GM19239 (cell line): ENCODE results near the gene MTF2.
"Not testable (repeated sequence)": the region's sequence is repeated elsewhere in the genome, so short reads cannot be mapped to it uniquely, and the experiment has no call there.

Experiments
- DNase-seq: peaks from one replicate; pipeline ENCODE4 v3.0.0; 2011; ENCODE audit warnings: low spot score; ENCODE audit not compliant: insufficient read length
- FAIRE-seq: peaks from 2 replicates; lab custom pipeline; 2011; peaks lifted over from hg19 to GRCh38; lab: Jason Lieb, UNC

The MTF2 gene

DNA sequence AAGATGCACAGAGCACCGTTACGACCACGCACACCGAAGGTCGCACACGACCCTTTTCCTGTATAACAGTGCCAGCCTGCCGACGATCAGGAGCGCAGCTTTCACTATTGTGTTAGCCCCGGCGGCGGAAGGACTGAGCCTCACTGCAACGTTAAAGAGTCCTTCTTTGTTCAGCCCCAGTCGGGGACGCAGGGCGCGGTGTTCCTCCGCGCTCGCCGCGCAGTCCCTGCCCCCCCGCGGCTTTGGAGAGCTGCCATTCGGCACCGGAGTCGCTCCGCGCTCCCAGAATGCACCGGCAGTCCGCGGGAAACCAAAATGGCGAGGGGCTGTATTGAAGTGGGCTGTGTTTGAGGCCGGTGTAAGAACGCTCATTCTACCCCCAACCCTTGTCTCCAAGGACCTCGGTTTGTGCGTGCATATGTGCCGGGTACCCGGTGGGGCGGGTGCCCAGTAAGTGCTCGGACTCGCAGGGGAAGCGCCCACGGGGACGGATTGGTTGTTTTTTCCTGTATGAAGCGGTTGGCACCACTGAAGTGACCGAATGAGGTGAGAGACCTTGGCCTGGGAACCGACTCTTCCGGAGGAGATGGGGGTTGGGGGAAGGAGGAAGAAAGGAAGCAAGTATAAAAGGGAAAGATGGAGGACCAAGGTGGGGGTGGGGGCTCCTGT is at the start of gene MTF2:
TSS of gene MTF2 (plus strand) at position 298 of the 669 bp plus-strand sequence. CDS start at position 542, 244 bp downstream.
- DNase-seq = peak; percentile 61
- peak; percentile 92 for FAIRE-seq

DNA sequence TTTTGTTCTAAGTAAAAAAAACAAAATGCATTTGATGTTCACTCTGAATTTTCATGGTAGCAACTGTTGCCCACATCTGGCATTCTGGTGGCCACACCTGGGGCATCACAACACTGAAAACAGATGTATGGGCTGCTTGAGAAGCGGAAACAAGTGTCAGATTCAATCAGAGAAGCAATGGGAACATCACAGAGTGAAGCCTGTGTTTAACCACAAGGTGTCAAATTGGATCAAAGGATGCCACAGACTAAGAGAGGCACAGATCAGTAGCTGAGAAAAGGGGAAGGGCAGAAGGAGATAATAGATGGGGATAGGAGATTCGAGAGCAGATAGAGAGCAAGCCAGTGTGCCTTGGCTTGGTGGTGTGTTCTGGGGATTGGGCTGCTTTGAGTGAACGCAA is 49.8 kb upstream of the MTF2 start:
- FAIRE-seq (no peak), DNase-seq (no peak)

GRCh38 chr1:93030191-93030590 is 48.9 kb upstream of the MTF2 start:
- FAIRE-seq, DNase-seq: not testable (repeated sequence)

- FAIRE-seq = no peak
- DNase-seq = no peak
Observed at GRCh38 chr1:93031711-93032110, 47.4 kb upstream of the MTF2 start.

DNA sequence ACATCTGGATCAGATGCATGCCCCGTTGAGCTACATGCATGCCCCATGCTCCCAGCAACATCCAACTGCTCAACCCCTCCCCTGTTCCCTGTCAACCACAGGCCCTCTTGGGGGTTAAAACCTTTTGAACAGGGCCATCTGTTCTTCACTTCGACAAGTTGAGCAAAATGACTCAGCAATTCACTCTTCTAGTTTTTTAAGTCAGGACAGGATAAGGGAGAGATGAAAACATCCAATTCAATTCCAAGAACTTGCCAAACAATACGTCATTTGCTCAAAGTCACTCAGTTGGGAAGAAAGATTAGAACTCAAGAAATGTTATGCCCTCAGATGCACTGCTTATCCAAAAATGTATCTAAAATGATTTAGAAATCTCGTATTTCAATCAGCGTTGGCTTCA is 46.1 kb upstream of the MTF2 start:
- no peak for FAIRE-seq
- no peak for DNase-seq

DNA sequence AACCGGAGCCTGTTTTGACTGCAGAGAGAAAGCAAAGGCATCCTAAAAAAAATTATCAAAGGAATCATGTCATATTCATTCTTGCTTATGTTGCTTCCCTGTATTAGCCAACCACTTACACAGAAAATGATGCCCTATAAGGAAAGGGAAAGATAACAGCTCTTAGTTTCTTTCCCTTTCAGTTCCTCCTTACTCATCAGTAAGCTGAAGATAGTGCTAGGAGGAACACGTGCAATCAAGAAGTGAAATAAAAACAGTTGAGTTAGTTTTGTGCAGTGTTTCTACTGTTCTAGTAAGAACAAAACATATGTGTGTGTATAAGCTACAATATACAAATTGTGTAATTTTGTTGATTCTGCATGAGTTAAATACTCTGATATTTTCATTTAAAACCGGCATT is 45.3 kb upstream of the MTF2 start:
- DNase-seq (peak; percentile 41), FAIRE-seq (peak; percentile 99)

DNA sequence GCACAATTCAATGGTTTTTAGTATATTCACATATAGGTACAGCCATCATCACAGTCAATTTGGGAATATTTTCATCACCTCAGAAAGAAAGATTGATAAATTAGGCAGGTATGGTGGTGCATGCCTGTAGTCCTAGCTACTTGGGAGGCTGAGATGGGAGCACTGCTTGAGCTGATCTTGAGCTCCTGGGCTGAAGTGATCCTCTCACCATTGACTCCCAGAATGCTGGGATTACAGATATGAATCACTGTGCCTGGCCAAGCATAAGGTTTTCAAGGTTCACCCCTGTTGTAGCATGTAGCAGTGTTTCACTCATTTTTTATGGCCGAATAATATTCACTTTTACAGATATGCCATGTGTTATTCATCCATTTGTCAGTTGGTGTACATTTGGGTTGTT is 44.7 kb upstream of the MTF2 start:
- FAIRE-seq = peak; percentile 59

GRCh38 chr1:93036672-93037071 is 42.4 kb upstream of the MTF2 start:
- FAIRE-seq (no peak), DNase-seq (no peak)

More for the DNA sequence above, 44.7 kb upstream of the MTF2 start:
- DNase-seq = no peak

GRCh38 chr1:93042187-93043056 is 36.7 kb upstream of the MTF2 start:
- FAIRE-seq = peak; percentile 99
- peak; percentile 50 for DNase-seq

DNA sequence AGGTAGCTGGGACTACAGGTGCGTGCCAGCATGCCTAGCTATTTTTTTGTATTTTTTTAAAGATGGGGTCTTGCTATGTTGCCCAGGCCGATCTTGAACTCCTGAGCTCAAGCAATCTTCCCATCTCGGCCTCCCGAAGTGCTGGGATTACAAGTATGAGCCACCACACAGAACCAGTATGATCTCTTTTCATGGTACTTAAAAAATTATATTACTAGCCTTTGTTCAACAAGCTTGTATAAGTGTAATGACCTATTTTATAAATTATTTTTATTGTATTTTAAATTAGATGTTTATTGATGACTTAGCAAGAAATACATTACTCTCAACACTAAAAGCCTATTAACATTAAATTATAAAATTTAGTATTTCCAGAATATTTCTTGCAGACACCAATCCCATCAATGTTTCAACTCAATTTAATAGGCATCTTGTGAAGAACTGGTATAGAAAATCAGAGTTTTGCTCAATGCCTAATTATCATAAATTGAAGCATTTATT is 36.0 kb upstream of the MTF2 start:
- FAIRE-seq (no peak), DNase-seq (no peak)

DNA sequence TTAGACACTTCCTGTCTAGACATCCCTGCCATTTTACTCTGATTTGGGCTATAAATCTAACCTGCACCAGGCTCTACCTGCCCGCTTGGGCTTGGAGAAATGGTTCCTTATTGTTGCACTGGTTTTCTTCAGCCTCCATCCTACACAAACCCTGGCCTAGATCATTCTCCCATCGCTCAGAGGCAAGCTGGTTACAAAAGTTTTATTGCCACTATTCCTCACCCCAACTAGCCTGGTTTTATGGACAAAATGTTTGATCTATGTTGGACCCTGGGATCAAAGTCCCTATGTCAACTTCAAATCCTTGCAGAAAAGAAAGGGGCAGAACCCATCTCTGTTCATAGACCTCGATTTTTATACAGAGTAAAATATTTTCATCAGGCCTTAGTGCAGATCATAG is 31.5 kb upstream of the MTF2 start:
- DNase-seq = no peak
- no peak for FAIRE-seq

DNA sequence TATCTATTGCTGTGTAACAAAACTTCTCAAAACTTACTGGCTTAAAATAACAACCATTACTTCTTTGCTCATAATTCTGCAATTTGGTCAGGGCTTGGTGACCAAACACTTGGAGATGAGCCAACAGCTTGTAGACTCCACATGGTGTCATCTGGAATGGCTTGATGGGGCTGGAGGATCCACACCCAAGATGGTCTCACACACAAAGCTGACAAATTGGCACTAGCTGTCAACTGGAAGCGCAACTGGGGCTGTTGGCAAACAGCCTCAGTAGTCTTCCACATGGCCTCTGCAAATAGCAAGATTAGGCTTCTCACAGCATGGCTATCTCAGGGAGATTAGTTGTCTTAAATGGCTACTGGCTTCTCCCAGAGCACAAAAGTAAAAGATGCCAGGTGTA is 27.1 kb upstream of the MTF2 start:
- FAIRE-seq = no peak
- DNase-seq = no peak

DNA sequence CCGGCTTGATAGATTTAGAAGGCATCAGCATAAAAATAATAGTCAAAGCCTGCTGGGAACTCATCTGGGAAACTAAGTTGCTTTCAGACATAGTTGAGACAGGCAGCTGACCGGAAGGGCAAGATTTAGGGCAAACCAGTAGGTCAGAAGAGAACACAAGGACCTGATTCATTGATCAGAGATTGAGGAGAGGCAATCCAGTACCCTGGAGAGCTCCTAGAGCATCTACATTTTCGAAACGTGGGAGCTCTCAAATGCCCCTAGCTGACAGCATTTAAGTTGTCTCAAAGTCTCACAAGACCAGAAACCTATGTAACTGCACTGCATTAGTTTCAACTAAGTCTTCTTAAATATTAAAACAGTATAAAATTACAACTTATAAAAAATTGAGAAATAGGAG is 22.9 kb upstream of the MTF2 start:
- FAIRE-seq = no peak
- no peak for DNase-seq

DNA sequence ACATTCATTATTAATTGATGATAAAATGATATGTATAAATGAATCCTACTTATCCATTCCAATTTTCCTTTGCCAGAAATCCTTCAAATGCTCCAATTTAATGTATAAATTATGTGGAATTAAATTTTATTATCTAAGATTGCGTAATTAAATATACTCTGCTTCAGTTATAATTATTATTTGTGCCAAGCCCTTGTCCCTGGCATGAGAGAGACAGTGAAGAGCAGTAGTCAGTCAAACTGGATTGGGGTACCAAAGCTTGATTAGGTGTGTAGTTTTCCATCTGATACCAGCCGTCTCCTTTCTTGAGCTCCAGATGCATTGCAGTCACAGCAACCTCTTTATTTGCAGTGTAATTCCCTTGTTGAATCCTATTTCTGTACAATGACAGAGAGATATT is 22.4 kb upstream of the MTF2 start:
- FAIRE-seq (no peak), DNase-seq (no peak)

- FAIRE-seq (peak; percentile 89), DNase-seq (no peak)
Observed at GRCh38 chr1:93061895-93062792, 16.9 kb upstream of the MTF2 start.

GRCh38 chr1:93076268-93076667 is 2.8 kb upstream of the MTF2 start:
- no peak for DNase-seq
- no peak for FAIRE-seq

- DNase-seq (no peak), FAIRE-seq (no peak)
Observed at GRCh38 chr1:93078203-93078602, 880 bp upstream of the MTF2 start.

DNA sequence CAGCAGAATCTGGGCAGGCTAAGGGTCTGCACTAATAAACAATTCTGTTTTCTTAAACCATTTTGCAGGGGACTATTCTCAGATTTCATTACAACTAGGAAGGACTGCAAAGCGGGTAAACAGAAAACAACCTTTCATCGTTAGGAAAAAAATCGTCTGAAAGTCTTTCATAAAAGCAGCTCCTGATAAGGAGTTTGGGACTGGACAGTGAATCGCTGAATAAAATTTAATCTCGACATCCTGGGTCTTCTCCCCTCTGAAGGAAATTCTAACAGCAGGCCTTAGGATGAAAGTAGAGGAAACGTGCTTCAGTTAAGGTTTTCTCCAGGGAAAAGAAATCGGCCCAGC is 471 bp upstream of the MTF2 start:
- no peak for FAIRE-seq
- DNase-seq = no peak

DNA sequence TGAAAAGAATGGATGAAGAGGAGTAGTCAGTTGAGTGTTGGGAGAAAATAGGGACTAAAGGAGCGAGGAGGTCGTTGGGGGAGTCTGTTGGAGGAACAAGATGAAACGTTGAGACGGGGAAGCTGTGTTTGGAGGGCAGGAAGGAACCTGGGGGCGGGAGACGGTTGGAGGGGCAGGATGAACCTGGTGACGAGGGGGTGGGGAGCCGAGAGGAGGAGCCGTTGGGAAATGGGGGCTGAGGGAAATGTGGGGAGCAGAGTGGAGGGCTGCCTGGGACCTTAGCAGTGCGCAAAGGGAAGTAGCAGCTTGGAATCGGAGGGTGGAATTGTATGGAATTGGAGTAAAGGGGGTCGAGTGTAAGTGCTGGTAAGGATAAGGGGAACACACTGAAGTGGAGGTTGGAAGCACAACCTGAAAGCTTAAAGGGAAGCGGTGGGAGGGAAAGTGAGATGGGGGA is 630 bp downstream of the MTF2 start:
- DNase-seq (no peak), FAIRE-seq (peak; percentile 4)

DNA sequence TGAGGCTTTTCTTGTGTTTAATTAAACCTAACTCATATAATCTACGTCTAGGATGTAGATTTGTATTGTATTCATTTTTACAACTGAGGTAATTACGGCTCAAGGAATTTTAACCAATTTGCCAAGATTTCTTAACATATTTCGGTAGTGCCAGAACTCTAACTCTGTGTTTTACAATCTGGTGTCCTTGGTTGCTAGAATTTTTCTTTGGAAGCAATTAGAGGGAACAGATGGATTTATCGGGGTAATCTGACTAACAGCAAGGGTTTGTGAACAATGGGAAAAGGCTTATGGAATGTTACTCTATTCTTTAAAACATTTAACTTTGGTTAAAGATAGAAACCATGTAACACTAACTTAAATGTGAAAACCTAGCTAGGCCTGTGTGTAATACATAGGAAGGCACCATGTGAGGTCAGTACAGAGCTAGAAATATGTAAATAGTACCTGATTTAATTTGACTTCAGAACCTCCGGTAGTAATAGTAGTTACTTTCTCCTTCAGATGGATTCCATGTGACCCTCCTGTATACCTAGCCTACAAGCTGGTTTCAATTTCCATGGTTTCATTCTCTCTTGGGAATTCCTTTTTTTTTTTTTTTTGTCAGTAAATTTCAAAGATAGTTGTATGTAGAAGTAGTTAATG is 1.2 kb downstream of the MTF2 start:
- FAIRE-seq (peak; percentile 74), DNase-seq (peak; percentile 31)
